Lower leg skin (tissue), 3 donors: ENCODE results near the gene PIP4P1.

Experiments
- CTCF ChIP-seq, 3 donors: fragments of 450-650 bp; IDR thresholded peaks; one replicate each; pipeline ENCODE4 v1.5.1; 2016; ENCODE audit warnings: antibody characterized with exemption in 3 of 3, mild to moderate bottlenecking in 3 of 3, moderate library complexity in 2 of 3
- POLR2A ChIP-seq, 2 donors: fragments of 450-650 bp; IDR thresholded peaks; one replicate each; pipeline ENCODE4 v1.6.1; 2016 to 2017; ENCODE audit warnings: antibody characterized with exemption in 2 of 2, mild to moderate bottlenecking in 1 of 2, moderate library complexity in 1 of 2

DNA sequence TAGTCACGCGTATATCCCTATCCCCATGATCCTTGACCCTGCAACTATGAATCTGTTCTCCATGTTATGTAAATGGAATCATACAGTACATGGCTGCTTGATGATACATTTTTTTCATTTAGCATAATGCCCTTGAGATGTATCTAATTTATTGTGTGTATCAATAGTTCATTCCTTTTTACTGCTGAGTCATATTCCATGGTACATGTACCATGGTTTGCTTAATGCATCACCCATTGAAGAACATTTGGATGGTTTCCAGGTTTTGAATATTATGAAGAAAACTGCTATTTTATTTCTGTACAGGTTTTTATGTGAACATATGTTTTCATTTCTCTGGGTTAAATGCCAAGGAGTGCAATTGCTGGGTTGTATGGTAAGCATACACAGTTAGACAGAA lies 40.1 kb upstream of the PIP4P1 start:
- TF ChIP-seq POLR2A (IDR thresholded peaks at IDR 0.05), result no peak
- no peak for TF ChIP-seq CTCF (IDR thresholded peaks at IDR 0.05)
